HEK293T (cell line): ENCODE data around the gene BTBD9.

ENCODE experiments used
- ARNT ChIP-seq: fragments of 450-650 bp; IDR thresholded peaks from 2 replicates; pipeline ENCODE4 v1.6.1; 2017; ENCODE audit warnings: mild to moderate bottlenecking
- BHLHE40 ChIP-seq: fragments of 450-650 bp; IDR thresholded peaks from 2 replicates; pipeline ENCODE4 v1.6.1; 2016; ENCODE audit warnings: mild to moderate bottlenecking, moderate library complexity, borderline replicate concordance
- ELF4 ChIP-seq: fragments of 450-650 bp; IDR thresholded peaks from 2 replicates; pipeline ENCODE4 v1.6.1; 2017; ENCODE audit warnings: antibody characterized with exemption
- FOXA1 ChIP-seq: fragments of 450-650 bp; IDR thresholded peaks from 2 replicates; pipeline ENCODE4 v1.6.1; 2016; ENCODE audit warnings: mild to moderate bottlenecking
- FOXK2 ChIP-seq: fragments of 450-650 bp; IDR thresholded peaks from 2 replicates; pipeline ENCODE4 v1.6.1; 2016; ENCODE audit warnings: mild to moderate bottlenecking
- FOXM1 ChIP-seq: fragments of 450-650 bp; IDR thresholded peaks from 2 replicates; pipeline ENCODE4 v1.6.1; 2017; ENCODE audit warnings: mild to moderate bottlenecking, borderline replicate concordance
- HDGF ChIP-seq: fragments of 450-650 bp; IDR thresholded peaks from 2 replicates; pipeline ENCODE4 v1.6.1; 2017; ENCODE audit warnings: antibody characterized with exemption, borderline replicate concordance
- L3MBTL2 ChIP-seq: fragments of 450-650 bp; conservative IDR thresholded peaks from 2 replicates; pipeline ENCODE4 v1.6.1; 2016; ENCODE audit warnings: mild to moderate bottlenecking
- LEF1 ChIP-seq: fragments of 450-650 bp; IDR thresholded peaks from 2 replicates; pipeline ENCODE4 v1.6.1; 2017; ENCODE audit warnings: mild to moderate bottlenecking, borderline replicate concordance
- NFRKB ChIP-seq: fragments of 450-650 bp; IDR thresholded peaks from 2 replicates; pipeline ENCODE4 v1.6.1; 2016; ENCODE audit warnings: mild to moderate bottlenecking, moderate library complexity
- SP1 ChIP-seq: fragments of 450-650 bp; IDR thresholded peaks from 2 replicates; pipeline ENCODE4 v1.6.1; 2017
- SUZ12 ChIP-seq: fragments of 450-650 bp; IDR thresholded peaks from 2 replicates; pipeline ENCODE4 v1.6.1; 2016; ENCODE audit warnings: mild to moderate bottlenecking
- TF ChIP-seq, protein P1 (sequence below): fragments of 450-650 bp; IDR thresholded peaks from 2 replicates; pipeline ENCODE4 v1.6.1; 2016

DNA sequence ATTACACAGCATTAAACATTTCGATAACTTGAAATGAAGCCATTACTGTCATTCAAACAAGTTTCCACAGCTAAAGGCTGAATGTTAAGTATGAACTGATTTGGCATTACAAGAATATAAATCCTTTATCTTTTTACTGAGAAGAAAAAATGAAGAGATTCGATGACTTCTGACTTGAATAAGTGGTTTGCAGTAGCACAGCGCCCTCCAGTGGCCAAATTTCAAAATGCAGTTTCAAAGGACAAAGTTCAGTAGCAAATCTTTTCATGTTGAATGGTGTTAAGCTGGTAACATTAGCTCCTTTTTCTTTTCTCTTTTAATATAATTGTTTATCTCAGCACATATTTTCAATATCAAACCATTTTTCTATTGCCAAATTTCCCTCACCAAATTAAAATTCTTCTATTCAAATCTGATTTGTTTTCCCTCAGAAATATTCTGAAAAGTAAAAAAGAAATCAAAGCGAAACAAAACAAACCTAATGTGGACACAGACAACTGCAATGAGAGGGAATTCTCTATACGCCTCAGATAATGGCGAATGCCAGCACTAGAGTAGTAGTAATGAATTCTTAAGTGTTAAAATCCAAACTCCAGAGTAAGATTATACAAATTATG is 145.7 kb downstream of the BTBD9 start:
- TF ChIP-seq, protein P1, sequence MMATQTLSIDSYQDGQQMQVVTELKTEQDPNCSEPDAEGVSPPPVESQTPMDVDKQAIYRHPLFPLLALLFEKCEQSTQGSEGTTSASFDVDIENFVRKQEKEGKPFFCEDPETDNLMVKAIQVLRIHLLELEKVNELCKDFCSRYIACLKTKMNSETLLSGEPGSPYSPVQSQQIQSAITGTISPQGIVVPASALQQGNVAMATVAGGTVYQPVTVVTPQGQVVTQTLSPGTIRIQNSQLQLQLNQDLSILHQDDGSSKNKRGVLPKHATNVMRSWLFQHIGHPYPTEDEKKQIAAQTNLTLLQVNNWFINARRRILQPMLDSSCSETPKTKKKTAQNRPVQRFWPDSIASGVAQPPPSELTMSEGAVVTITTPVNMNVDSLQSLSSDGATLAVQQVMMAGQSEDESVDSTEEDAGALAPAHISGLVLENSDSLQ = no peak
- TF ChIP-seq FOXK2 (no peak), FOXA1 (no peak), FOXM1 (no peak), L3MBTL2 (no peak), SUZ12 (no peak), BHLHE40 (no peak), ARNT (no peak), ELF4 (no peak), LEF1 (no peak), SP1 (no peak), HDGF (no peak), NFRKB (no peak)
